ENCODE measurements around the gene APOC3.

- TF ChIP-seq ELK1 (IDR thresholded peaks at IDR 0.05; ENCODE audit: borderline replicate concordance, low read depth, low read length) (no peak), USF2 (IDR thresholded peaks at IDR 0.05; ENCODE audit: low read depth, low read length) (no peak), RCOR1 (IDR thresholded peaks at IDR 0.05; ENCODE audit: insufficient replicate concordance, low read length) (no peak), RFX5 (IDR thresholded peaks at IDR 0.05; ENCODE audit: low read depth, low read length) (no peak), CEBPB (IDR thresholded peaks at IDR 0.05; ENCODE audit: low read depth, low read length) (no peak), POLR2A (IDR thresholded peaks at IDR 0.05; ENCODE audit: low read depth, low read length) (no peak), FOS (IDR thresholded peaks at IDR 0.05; ENCODE audit: low read depth, low read length) (no peak), RAD21 (IDR thresholded peaks at IDR 0.05; ENCODE audit: low read length) (no peak), CHD1 (IDR thresholded peaks at IDR 0.05; ENCODE audit: low read depth, low read length) (no peak), SMC3 (IDR thresholded peaks at IDR 0.05; ENCODE audit: low read depth, low read length) (no peak), BHLHE40 (IDR thresholded peaks at IDR 0.05; ENCODE audit: low read depth, low read length) (no peak), NFE2L2 (IDR thresholded peaks at IDR 0.05; ENCODE audit: low read depth, low read length) (no peak), MXI1 (IDR thresholded peaks at IDR 0.05; ENCODE audit: borderline replicate concordance, low read depth, low read length) (no peak)
- TF ChIP-seq, protein P1, sequence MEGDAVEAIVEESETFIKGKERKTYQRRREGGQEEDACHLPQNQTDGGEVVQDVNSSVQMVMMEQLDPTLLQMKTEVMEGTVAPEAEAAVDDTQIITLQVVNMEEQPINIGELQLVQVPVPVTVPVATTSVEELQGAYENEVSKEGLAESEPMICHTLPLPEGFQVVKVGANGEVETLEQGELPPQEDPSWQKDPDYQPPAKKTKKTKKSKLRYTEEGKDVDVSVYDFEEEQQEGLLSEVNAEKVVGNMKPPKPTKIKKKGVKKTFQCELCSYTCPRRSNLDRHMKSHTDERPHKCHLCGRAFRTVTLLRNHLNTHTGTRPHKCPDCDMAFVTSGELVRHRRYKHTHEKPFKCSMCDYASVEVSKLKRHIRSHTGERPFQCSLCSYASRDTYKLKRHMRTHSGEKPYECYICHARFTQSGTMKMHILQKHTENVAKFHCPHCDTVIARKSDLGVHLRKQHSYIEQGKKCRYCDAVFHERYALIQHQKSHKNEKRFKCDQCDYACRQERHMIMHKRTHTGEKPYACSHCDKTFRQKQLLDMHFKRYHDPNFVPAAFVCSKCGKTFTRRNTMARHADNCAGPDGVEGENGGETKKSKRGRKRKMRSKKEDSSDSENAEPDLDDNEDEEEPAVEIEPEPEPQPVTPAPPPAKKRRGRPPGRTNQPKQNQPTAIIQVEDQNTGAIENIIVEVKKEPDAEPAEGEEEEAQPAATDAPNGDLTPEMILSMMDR (conservative IDR thresholded peaks at IDR 0.05; ENCODE audit: low read depth, low read length), result no peak
Observed at GRCh38 chr11:116812109-116812508, 17.6 kb upstream of the APOC3 start.
